Measurements from ENCODE around the gene NFIB. TPM values are rescaled to one million over a fixed set of nuclear protein-coding genes. Genes with fewer than 3 reads are reported as not detected.

The NFIB gene
- total and polyA plus RNA-seq, 2 of the 4 experiments (the other 2 are of a cell fraction): 1.4 to 2.0 TPM

GRCh38 chr9:14170973-14171596 is 142.9 kb downstream of the NFIB start:
- DNase-seq: peak; percentile 83

More at GRCh38 chr9:14170973-14171596, 142.9 kb downstream of the NFIB start:
- Histone ChIP-seq H2BK20ac (ENCODE audit: low read depth, low read length) (no peak overlapping the region), H3K4me3 (ENCODE audit: insufficient read depth, low read depth, low read length) (no peak overlapping the region), H2AK9ac (replicated peaks; ENCODE audit: low read depth, low read length, poor library complexity) (no peak overlapping the region), H3K23ac (ENCODE audit: low read depth, low read length) (no peak overlapping the region), H3K27me3 (ENCODE audit: control insufficient read depth, insufficient read depth, low read length) (no peaks in the 10 kb centered on the region), H2AK5ac (ENCODE audit: low read depth, low read length) (no peak overlapping the region), H4K20me1 (ENCODE audit: insufficient read depth, low read length) (no peaks in the 10 kb centered on the region), H3K36me3 (ENCODE audit: control insufficient read depth, insufficient read depth, low read length) (no peaks in the 10 kb centered on the region), H4K5ac (ENCODE audit: low read depth, low read length) (no peak overlapping the region), H4K91ac (ENCODE audit: insufficient read depth, low read depth, low read length) (no peak overlapping the region), H2BK15ac (ENCODE audit: low read depth, low read length) (no peak overlapping the region), H3K9ac (ENCODE audit: low read depth, low read length) (no peak overlapping the region), H3K14ac (replicated peaks; ENCODE audit: low read depth, low read length) (no peak overlapping the region), H3K4ac (ENCODE audit: low read depth, low read length) (no peak overlapping the region), H3K79me1 (ENCODE audit: low read depth in 1 of 2, low read length in 2 of 2) (no peaks in the 10 kb centered on the region), H3K9me3 (ENCODE audit: control insufficient read depth, insufficient read depth, low read length) (no peaks in the 10 kb centered on the region), H3K4me1 (ENCODE audit: control insufficient read depth, insufficient read depth, low read length) (no peaks in the 10 kb centered on the region), H4K8ac (ENCODE audit: low read depth in 2 of 2, low read length in 2 of 2) (no peak overlapping the region), H2BK120ac (ENCODE audit: low read depth, low read length) (no peak overlapping the region), H2AFZ (replicated peaks; ENCODE audit: low read length, poor library complexity) (no peak overlapping the region), H3K4me2 (ENCODE audit: low read depth, low read length) (no peak overlapping the region), H3K9me1 (ENCODE audit: insufficient read depth, low read length) (no peaks in the 10 kb centered on the region), H3K56ac (ENCODE audit: extremely low read depth, insufficient read depth, low read length) (no peak overlapping the region), H2BK5ac (ENCODE audit: low read depth, low read length, poor library complexity, severe bottlenecking) (no peak overlapping the region), H3K18ac (ENCODE audit: low read depth, low read length) (no peak overlapping the region), H3K27ac (ENCODE audit: insufficient read depth, low read length) (no peak overlapping the region)
- in situ Hi-C loops (cut with MboI; ENCODE audit: low sequenced_read_pairs) (no loop called here), dilution Hi-C loops (cut with HindIII; ENCODE audit: low sequenced_read_pairs, unreplicated experiment) (no loop called here), intact Hi-C loops (cut with micrococcal nuclease) (no loop called here)
- CTCF ChIA-PET: no interaction called here
- POLR2A ChIA-PET (ENCODE audit: unreplicated experiment): no interaction called here
- no TSS peak for BruUV-seq (replicated peaks)
- peak; percentile 26; the same call in 1 of the 2 replicates for TF ChIP-seq CEBPB (IDR thresholded peaks at IDR 0.05; ENCODE audit: low read depth, low read length)
- TF ChIP-seq POLR2A (IDR thresholded peaks at IDR 0.05; ENCODE audit: low read depth, low read length): no peak
- TF ChIP-seq NFE2L2 (IDR thresholded peaks at IDR 0.05; ENCODE audit: low read depth, low read length): peak; percentile 25; the same call in 1 of the 2 replicates
- peak; percentile 77 for ATAC-seq (ENCODE audit: low read depth)
- no CpG with 5 or more reads among the region's 5 CpGs for WGBS, 2 experiments (ENCODE audit: extremely low coverage in 2 of 2, insufficient read length in 1 of 2)
